Measurements from ENCODE around the gene ASGR1. TPM values are rescaled to one million over a fixed set of nuclear protein-coding genes. Genes with fewer than 3 reads are reported as not detected.

Gene ASGR1
- total and polyA plus RNA-seq, 2 of the 4 experiments (the other 2 are of a cell fraction): 1.3 to 3.8 TPM

GRCh38 chr17:7173687-7174602 lies 5.2 kb downstream of the ASGR1 start:
- WGBS, 2 experiments (ENCODE audit: extremely low coverage in 2 of 2, insufficient read length in 1 of 2): 66% methylated on average over 45 of the region's 69 CpGs; no CpG with 5 or more reads in 1 of the 2 experiments
- Histone ChIP-seq H3K36me3 (ENCODE audit: control insufficient read depth, insufficient read depth, low read length) (no peaks in the 10 kb centered on the region), H3K79me1 (ENCODE audit: low read depth in 1 of 2, low read length in 2 of 2) (no peaks in the 10 kb centered on the region), H3K18ac (ENCODE audit: low read depth, low read length) (no peak overlapping the region), H3K4me3 (ENCODE audit: insufficient read depth, low read depth, low read length) (no peak overlapping the region), H3K14ac (replicated peaks; ENCODE audit: low read depth, low read length) (no peak overlapping the region), H3K9me1 (ENCODE audit: insufficient read depth, low read length) (peaks cover 13% of the 10 kb centered on the region; the same call in 1 of the 2 replicates), H2BK20ac (ENCODE audit: low read depth, low read length) (no peak overlapping the region), H3K56ac (ENCODE audit: extremely low read depth, insufficient read depth, low read length) (no peak overlapping the region), H3K4me2 (ENCODE audit: low read depth, low read length) (no peak overlapping the region), H3K23ac (ENCODE audit: low read depth, low read length) (no peak overlapping the region), H2AFZ (replicated peaks; ENCODE audit: low read length, poor library complexity) (peak overlapping the region; percentile 61), H4K91ac (ENCODE audit: insufficient read depth, low read depth, low read length) (no peak overlapping the region), H3K9me3 (ENCODE audit: control insufficient read depth, insufficient read depth, low read length) (peaks cover 3% of the 10 kb centered on the region), H3K9ac (ENCODE audit: low read depth, low read length) (no peak overlapping the region), H4K20me1 (ENCODE audit: insufficient read depth, low read length) (peaks cover 3% of the 10 kb centered on the region; the same call in 1 of the 2 replicates), H3K27ac (ENCODE audit: insufficient read depth, low read length) (no peak overlapping the region), H3K27me3 (ENCODE audit: control insufficient read depth, insufficient read depth, low read length) (no peaks in the 10 kb centered on the region), H4K8ac (ENCODE audit: low read depth in 2 of 2, low read length in 2 of 2) (no peak overlapping the region), H4K5ac (ENCODE audit: low read depth, low read length) (no peak overlapping the region), H2BK5ac (ENCODE audit: low read depth, low read length, poor library complexity, severe bottlenecking) (peak overlapping the region; percentile 83), H2BK120ac (ENCODE audit: low read depth, low read length) (no peak overlapping the region), H2AK9ac (replicated peaks; ENCODE audit: low read depth, low read length, poor library complexity) (no peak overlapping the region), H3K4ac (ENCODE audit: low read depth, low read length) (no peak overlapping the region), H3K4me1 (ENCODE audit: control insufficient read depth, insufficient read depth, low read length) (peaks cover 2% of the 10 kb centered on the region; the same call in 1 of the 2 replicates), H2BK15ac (ENCODE audit: low read depth, low read length) (no peak overlapping the region), H2AK5ac (ENCODE audit: low read depth, low read length) (no peak overlapping the region)
- DNase-seq: no peak
- POLR2A ChIA-PET (ENCODE audit: unreplicated experiment): no interaction called here
- in situ Hi-C loops (cut with MboI; ENCODE audit: low sequenced_read_pairs): no loop called here
- dilution Hi-C loops (cut with HindIII; ENCODE audit: low sequenced_read_pairs, unreplicated experiment): no loop called here
- BruUV-seq (replicated peaks): no TSS peak
- ATAC-seq (ENCODE audit: low read depth): no peak
- intact Hi-C loops (cut with micrococcal nuclease): no loop called here
- CTCF ChIA-PET: no interaction called here
- TF ChIP-seq CHD1 (IDR thresholded peaks at IDR 0.05; ENCODE audit: low read depth, low read length): no peak
- TF ChIP-seq NFE2L2 (IDR thresholded peaks at IDR 0.05; ENCODE audit: low read depth, low read length): no peak
- TF ChIP-seq CEBPB (IDR thresholded peaks at IDR 0.05; ENCODE audit: low read depth, low read length): no peak
- no peak for TF ChIP-seq USF2 (IDR thresholded peaks at IDR 0.05; ENCODE audit: low read depth, low read length)
- TF ChIP-seq POLR2A (IDR thresholded peaks at IDR 0.05; ENCODE audit: low read depth, low read length): no peak
- no peak for TF ChIP-seq RFX5 (IDR thresholded peaks at IDR 0.05; ENCODE audit: low read depth, low read length)
- no peak for TF ChIP-seq SMC3 (IDR thresholded peaks at IDR 0.05; ENCODE audit: low read depth, low read length)
- no peak for TF ChIP-seq MXI1 (IDR thresholded peaks at IDR 0.05; ENCODE audit: borderline replicate concordance, low read depth, low read length)
- TF ChIP-seq CTCF (conservative IDR thresholded peaks at IDR 0.05; ENCODE audit: low read depth, low read length): no peak
- no peak for TF ChIP-seq ELK1 (IDR thresholded peaks at IDR 0.05; ENCODE audit: borderline replicate concordance, low read depth, low read length)
- no peak for TF ChIP-seq FOS (IDR thresholded peaks at IDR 0.05; ENCODE audit: low read depth, low read length)
- no peak for TF ChIP-seq RAD21 (IDR thresholded peaks at IDR 0.05; ENCODE audit: low read length)
- TF ChIP-seq BHLHE40 (IDR thresholded peaks at IDR 0.05; ENCODE audit: low read depth, low read length): no peak
- no peak for TF ChIP-seq RCOR1 (IDR thresholded peaks at IDR 0.05; ENCODE audit: insufficient replicate concordance, low read length)
- no peak for TF ChIP-seq MAFK (IDR thresholded peaks at IDR 0.05; ENCODE audit: low read depth, low read length)
